ENCODE results near the gene DNAJB2.

The DNAJB2 gene

GRCh38 chr2:219261024-219261855, 17.9 kb upstream of the DNAJB2 start:
- no peak for DNase-seq

DNA sequence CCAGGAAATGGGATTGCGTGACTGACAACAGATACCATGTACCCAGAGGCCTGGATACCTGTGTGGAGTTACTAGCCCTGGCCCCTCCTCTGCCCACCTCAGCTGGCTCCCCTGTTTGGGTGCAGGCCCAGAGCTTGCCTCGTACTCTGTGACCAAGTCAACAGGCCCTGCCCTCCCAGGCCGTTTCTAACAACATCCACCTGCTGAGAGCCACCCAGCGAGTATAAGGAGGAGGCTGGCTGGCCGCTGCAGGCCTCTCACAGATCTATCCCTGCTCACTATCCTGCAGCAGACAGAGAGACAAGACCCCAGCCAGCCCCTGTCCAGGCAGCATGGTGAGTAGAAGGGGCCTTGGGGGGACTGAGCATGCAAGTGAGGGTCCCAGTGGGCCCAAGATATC, 12.9 kb upstream of the DNAJB2 start:
- no peak for DNase-seq

GRCh38 chr2:219266886-219267285, 12.3 kb upstream of the DNAJB2 start:
- DNase-seq: no peak

DNA sequence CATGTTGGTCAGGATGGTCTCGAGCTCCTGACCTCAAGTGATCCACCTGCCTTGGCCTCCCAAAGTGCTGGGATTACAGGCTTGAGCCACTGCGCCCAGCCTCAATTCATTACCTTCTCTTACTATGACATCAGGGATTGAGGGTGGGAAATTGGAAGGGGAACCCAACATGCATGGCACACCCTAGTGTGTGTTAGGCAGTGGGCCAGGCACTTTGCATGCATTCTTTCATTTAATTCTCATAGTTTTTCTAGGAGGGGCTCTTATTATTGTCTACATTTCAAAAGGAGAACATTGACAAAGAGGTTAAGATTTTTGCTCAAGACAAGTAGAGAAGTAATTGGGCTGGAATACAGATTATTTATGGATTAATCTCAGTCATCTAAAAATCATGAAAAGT, 10.9 kb upstream of the DNAJB2 start:
- DNase-seq: no peak

DNA sequence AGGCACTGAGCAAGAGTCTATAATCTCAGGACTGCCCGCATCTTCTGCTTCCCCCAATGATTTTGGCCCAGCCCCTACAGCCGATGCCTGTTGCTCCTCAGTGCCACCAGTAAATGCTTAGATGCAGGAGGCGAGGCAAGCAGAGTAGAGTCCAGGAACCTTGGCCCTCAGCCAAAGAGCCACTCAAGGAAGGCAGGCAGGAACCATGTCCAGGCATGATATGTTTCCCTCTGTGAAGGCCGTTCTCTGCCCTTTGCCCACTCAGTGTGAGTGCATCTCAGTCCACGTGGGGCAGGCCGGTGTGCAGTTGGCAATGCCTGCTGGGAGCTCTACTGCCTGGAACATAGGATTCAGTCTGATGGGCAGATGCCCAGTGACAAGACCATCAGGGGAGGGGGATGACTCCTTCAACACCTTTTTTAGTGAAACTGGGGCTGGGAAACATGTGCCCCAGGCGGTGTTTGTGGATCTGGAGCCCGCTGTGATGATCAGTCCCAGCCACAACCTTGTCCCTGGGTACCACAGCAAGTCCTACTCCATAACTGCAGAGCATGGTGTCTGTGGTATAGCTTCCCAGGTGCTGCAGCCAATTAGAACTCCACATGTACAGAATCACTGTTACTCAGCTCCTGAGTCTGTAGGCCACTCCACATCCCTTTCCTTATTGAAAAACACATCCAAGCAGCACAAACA, 9.7 kb upstream of the DNAJB2 start:
- no peak for DNase-seq

DNA sequence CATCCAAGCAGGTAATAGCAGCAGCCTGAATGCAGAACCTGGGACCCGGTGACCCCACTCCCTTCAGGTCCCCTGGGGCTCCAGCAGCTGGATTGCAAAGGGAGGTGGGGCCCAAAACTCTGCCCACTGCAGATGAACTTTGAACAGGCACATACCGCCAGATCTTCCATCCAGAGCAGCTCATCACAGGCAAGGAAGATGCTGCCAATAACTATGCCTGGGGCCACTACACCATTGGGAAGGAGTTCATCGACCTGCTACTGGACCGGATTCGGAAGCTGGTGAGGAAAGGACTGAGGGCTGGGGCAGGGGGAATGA, 9.2 kb upstream of the DNAJB2 start:
- no peak for DNase-seq

DNA sequence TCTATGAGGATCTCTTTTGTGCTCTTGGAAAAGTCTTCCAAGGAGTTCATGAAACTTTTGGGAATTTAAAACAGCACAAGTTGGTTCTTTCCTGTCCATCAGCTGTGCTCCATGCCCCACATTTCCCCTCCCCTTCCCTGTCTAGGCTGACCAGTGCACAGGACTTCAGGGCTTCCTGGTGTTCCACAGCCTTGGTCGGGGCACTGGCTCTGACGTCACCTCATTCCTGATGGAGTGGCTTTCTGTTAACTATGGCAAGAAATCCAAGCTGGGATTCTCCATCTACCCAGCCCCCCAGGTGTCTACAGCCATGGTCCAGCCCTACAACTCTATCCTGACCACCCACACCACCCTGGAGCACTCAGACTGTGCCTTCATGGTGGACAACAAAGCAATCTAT, 8.1 kb upstream of the DNAJB2 start:
- DNase-seq: no peak

DNA sequence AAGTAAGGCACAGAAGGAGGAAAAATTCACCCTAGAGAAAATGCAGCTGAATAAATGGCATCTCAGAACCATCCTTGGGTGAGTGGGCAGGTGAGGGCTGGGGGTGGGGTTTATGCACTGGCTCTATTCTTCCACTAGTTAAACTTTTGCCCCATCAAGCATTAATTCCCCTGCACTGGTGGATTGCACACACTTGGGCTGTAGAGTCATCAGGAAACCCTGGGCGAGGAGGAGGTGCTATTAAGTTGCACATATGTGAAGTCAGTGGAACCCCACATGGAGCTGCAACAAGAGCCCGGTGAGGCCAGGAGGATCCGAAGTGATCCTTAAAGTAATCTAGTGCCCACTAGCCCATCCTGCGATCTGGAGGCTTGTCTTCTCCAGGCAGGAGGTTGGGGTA, 6.8 kb upstream of the DNAJB2 start:
- no peak for DNase-seq

DNA sequence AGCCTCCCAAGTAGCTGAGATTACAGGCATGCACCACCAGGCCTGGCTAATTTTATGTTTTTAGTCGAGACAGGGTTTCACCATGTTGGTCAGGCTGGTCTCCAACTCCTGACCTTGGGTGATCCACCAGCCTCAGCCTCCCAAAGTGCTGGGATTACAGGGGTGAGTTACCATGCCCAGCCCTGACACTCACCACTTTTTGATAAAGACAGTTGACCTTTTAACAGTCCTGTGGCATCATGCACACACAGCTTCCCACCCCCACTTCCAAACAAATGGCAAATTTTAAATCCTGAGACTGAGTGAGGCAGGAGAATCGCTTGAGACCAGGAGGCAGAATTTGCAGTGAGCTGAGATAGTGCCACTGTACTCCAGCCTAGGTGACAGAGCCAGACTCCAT, 6.2 kb upstream of the DNAJB2 start:
- DNase-seq: no peak

GRCh38 chr2:219273937-219274336, 5.2 kb upstream of the DNAJB2 start:
- no peak for DNase-seq

GRCh38 chr2:219274361-219274921, 4.7 kb upstream of the DNAJB2 start:
- DNase-seq: no peak

GRCh38 chr2:219277703-219278654, 1.2 kb upstream of the DNAJB2 start:
- DNase-seq: peak; percentile 45

DNA sequence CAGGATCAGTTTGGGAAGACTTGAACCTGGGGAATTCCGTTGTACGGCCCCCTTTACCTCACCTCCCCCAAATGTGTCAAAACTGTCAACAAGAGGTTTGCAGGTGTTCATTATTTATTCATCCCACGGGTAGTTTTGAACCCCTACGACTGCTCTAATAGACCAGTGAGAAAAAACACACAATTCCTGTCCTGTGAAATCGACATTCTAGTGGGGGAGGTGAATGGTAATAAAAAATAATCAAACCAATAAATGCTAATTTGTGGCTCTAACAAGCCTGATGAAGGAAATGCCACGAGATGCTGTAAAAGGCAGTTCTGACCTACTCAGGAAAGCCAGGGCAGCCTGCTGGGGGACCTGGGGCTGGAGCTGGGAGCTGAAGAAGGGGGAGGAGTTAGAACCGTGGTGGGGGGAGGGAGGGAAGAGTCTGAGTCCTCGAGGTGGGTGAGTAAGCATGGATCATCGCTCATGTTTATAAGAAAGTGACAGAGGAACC, 463 bp upstream of the DNAJB2 start:
- no peak for DNase-seq

GRCh38 chr2:219279916-219280516, 850 bp downstream of the DNAJB2 start:
- DNase-seq: no peak

DNA sequence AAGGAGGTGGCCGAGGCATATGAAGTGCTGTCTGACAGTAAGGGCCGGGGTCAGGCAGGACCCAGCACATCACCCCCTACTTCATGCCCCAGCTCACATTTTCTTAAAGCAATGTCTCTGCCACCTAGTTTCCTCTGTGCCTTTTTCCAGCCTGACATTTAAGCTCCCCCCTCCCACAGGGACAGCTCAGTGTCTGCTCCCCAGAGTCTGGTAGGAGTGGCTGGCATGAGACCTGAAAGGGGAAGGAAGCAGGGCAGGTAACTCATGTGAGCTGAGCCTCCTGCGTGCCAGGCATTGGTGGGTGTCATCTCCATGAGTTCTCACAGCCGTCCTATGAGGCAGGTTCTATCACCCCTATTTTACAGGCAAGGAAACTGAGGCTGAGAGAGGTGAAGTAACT, 1.5 kb downstream of the DNAJB2 start:
- DNase-seq: no peak

DNA sequence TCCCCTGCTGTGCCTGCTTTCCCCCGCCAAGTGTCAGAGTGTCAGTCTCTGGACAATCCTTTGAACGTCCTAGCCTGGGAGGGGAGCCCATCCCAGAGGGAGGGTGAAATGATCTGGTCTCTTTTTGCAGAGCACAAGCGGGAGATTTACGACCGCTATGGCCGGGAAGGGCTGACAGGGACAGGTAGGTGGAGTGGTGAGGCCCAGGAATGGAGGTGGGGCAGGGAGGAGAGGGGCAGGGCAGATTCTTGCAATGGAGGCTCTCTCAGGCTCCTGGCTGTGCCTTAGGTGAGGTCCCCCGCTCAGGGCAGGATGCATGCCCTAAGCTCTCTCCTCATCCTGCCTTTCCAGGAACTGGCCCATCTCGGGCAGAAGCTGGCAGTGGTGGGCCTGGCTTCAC, 2.4 kb downstream of the DNAJB2 start:
- no peak for DNase-seq

DNA sequence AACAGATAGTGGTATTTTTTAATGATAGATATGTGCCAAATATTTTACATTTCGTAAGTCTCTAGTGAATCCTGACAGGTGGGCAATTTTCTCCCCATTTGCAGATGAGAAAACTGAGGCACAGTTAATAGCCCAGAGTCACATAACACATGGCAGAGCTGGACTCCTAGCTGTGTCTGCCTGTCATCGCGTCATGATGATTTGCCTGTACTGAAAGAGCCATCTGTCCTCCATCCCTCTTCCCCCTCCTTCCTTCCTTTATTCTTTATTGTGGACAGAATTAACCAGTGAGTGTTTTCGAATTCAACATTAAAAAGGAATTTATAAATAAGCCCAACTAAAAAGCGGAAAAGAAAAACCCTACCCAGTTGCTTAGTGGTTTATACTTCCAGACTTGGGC, 3.2 kb downstream of the DNAJB2 start:
- no peak for DNase-seq

- no peak for DNase-seq
Observed at GRCh38 chr2:219282943-219283581, 3.9 kb downstream of the DNAJB2 start.

- DNase-seq: no peak
Observed at GRCh38 chr2:219284501-219285372, 5.6 kb downstream of the DNAJB2 start.

DNA sequence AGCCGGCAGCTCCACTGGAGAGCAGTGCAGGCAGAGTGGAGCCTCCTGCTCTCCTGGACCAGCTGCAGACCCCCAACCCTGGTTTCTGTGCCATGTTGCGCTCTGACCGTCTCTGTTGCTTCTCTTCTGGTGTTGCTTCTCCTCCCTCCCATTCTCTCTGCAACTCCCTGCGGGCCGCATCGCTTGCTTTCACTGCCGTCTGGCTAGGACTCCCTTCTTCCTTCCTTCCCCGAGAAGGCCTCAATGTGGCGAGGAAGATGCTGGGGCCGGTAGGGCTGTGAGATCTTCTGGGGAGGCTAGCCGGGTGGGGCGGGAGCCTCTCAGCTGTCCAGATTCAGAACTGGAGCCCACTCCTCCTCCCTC, 6.2 kb downstream of the DNAJB2 start:
- no peak for DNase-seq

DNA sequence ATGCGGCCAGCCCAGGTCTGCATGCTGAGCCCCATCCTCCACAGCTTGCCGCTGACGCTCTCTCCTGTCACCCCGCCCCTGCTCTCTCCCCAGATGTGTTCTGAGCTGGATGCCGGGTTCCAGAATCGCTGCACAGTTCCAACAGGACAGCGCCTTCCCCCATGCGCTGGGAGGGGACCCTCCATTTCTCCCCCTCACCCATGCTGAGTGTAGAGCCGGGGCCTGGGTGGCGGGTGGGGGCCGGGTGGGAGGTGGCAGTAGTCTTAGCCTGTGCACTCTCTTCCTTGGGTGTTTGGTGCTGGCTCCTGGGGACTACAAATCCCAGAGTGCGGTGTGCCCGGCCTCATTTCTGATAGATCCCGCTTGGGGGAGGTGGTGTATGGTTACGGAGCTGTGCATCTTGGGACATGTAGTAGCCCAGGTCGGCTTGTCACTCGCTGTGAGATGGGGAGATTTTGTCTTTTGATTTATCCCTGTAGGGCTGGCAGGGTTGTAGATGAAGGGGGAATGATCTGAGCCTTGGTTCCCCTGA, 6.8 kb downstream of the DNAJB2 start:
- no peak for DNase-seq

All from NCI-H1436 treated with DMSO at 0.1 percent for 48 hours (cell line).